GM23338 (cell line): Measurements from ENCODE around the gene PGBD4. TPM values are rescaled to one million over a fixed set of nuclear protein-coding genes. Genes with fewer than 3 reads are reported as not detected.

Experiments
- ATAC-seq: fragments of 200-7000 bp; cut with Tn5 transposase; 3 replicates; pipeline ENCODE4 v1.9.1; 2020
- DNase-seq: peaks from one replicate; pipeline ENCODE4 v3.0.0-alpha.2; 2015; ENCODE audit warnings: low spot score
- H2AFZ ChIP-seq: fragments of 200-600 bp; sonication (generic); 2 replicates; pipeline ENCODE4 v1.8.0; 2016; ENCODE audit warnings: antibody characterized with exemption, mild to moderate bottlenecking, moderate library complexity
- H3F3A ChIP-seq: fragments of 200-600 bp; sonication (generic); replicated peaks from 2 replicates; pipeline ENCODE4 v1.8.0; 2017; ENCODE audit warnings: antibody characterized with exemption, mixed run types, low read depth
- H3K27ac ChIP-seq: fragments of 200-600 bp; sonication (generic); 2 replicates; pipeline ENCODE4 v1.6.1; 2016; ENCODE audit warnings: low read depth
- H3K27me3 ChIP-seq: fragments of 200-600 bp; sonication (generic); 2 replicates; pipeline ENCODE4 v1.8.0; 2016; ENCODE audit warnings: mild to moderate bottlenecking, mixed run types, moderate library complexity; ENCODE audit not compliant: insufficient read depth
- H3K36me3 ChIP-seq: fragments of 200-600 bp; sonication (generic); 2 replicates; pipeline ENCODE4 v1.8.0; 2016; ENCODE audit warnings: mild to moderate bottlenecking; ENCODE audit not compliant: insufficient read depth
- H3K4me1 ChIP-seq: fragments of 200-600 bp; sonication (generic); 2 replicates; pipeline ENCODE4 v1.8.0; 2016; ENCODE audit warnings: mild to moderate bottlenecking, moderate library complexity; ENCODE audit not compliant: insufficient read depth
- H3K4me2 ChIP-seq: fragments of 200-600 bp; sonication (generic); 2 replicates; pipeline ENCODE4 v1.7.1; 2017; ENCODE audit warnings: mixed run types
- H3K4me3 ChIP-seq: fragments of 200-600 bp; sonication (generic); 2 replicates; pipeline ENCODE4 v1.6.1; 2016; ENCODE audit warnings: mixed run types
- H3K79me2 ChIP-seq: fragments of 200-600 bp; sonication (generic); replicated peaks from 2 replicates; pipeline ENCODE4 v1.8.0; 2017; ENCODE audit warnings: mild to moderate bottlenecking; ENCODE audit not compliant: insufficient read depth
- H3K9me2 ChIP-seq: fragments of 200-600 bp; sonication (generic); 2 replicates; pipeline ENCODE4 v1.8.0; 2017; ENCODE audit not compliant: insufficient read depth
- H4K20me1 ChIP-seq: fragments of 200-600 bp; sonication (generic); replicated peaks from 2 replicates; pipeline ENCODE4 v1.8.0; 2017; ENCODE audit warnings: mild to moderate bottlenecking; ENCODE audit not compliant: insufficient read depth
- H3K27ac Mint-ChIP-seq: 2 replicates; pipeline ENCODE4 v1.8.0; 2020; ENCODE audit warnings: inconsistent platforms, mild to moderate bottlenecking, moderate library complexity, mixed read lengths
- H3K27me3 Mint-ChIP-seq: 3 replicates; pipeline ENCODE4 v1.8.0; 2022; ENCODE audit warnings: low read depth, mild to moderate bottlenecking, moderate library complexity, mixed read lengths, inconsistent platforms; ENCODE audit not compliant: insufficient read depth, poor library complexity
- H3K36me3 Mint-ChIP-seq: 3 replicates; pipeline ENCODE4 v1.8.0; 2021; ENCODE audit warnings: low read depth, mild to moderate bottlenecking, inconsistent platforms, moderate library complexity, mixed read lengths
- H3K4me1 Mint-ChIP-seq: 3 replicates; pipeline ENCODE4 v1.8.0; 2020; ENCODE audit warnings: mild to moderate bottlenecking, inconsistent platforms, mixed read lengths
- H3K4me3 Mint-ChIP-seq: 3 replicates; pipeline ENCODE4 v1.8.0; 2021; ENCODE audit warnings: moderate library complexity, mild to moderate bottlenecking, inconsistent platforms, mixed read lengths
- H3K9me3 Mint-ChIP-seq: 3 replicates; pipeline ENCODE4 v1.8.0; 2020; ENCODE audit warnings: moderate library complexity, mild to moderate bottlenecking, inconsistent platforms, mixed read lengths
- CREB1 ChIP-seq: fragments of 250-450 bp; sonication (Bioruptor Pico); IDR thresholded peaks from 2 replicates; pipeline ENCODE4 v1.5.0; 2020; ENCODE audit warnings: low read depth, mild to moderate bottlenecking, moderate library complexity
- JUNB ChIP-seq: IDR thresholded peaks from one replicate; pipeline ENCODE4 v1.6.1; 2016; ENCODE audit warnings: antibody characterized with exemption; ENCODE audit not compliant: unreplicated experiment
- NANOG ChIP-seq: IDR thresholded peaks from 2 replicates; pipeline ENCODE4 v1.6.1; 2016; ENCODE audit warnings: antibody characterized with exemption, borderline replicate concordance
- POLR2AphosphoS5 ChIP-seq: IDR thresholded peaks from 2 replicates; pipeline ENCODE4 v1.6.1; 2016; ENCODE audit warnings: antibody characterized with exemption, low read depth
- STAT1 ChIP-seq: IDR thresholded peaks from one replicate; pipeline ENCODE4 v1.6.1; 2016; ENCODE audit warnings: antibody characterized with exemption; ENCODE audit not compliant: unreplicated experiment
- ZNF114 ChIP-seq: fragments of 250-450 bp; sonication (Bioruptor Pico); IDR thresholded peaks from 2 replicates; pipeline ENCODE4 v1.5.0; 2020; ENCODE audit warnings: mild to moderate bottlenecking, moderate library complexity
- ZNF331 ChIP-seq: fragments of 250-450 bp; sonication (Bioruptor Pico); IDR thresholded peaks from 2 replicates; pipeline ENCODE4 v1.5.0; 2020; ENCODE audit warnings: low read depth, mild to moderate bottlenecking, moderate library complexity
- polyA plus RNA-seq: library from polyadenylated mRNA; unstranded; fragments of >200 nt; fragmentation: Nextera tagmentation; extraction: Ambion mirVana; gene quantifications from 2 replicates; pipeline ENCODE4 v1.2.1, GENCODE V29; 2016
- total RNA-seq: library from RNA; depleted of rRNA; stranded (reverse); fragments of >200 nt; shearing (Covaris generic); gene quantifications from 2 replicates; pipeline ENCODE4 v1.2.3, GENCODE V29; 2014
- TF ChIP-seq, protein P1 (sequence below): IDR thresholded peaks from 2 replicates; pipeline ENCODE4 v1.6.1; 2016; ENCODE audit warnings: antibody characterized with exemption
- TF ChIP-seq, protein P2 (sequence below), 2 experiments: fragments of 200-600 bp in 1 of 2; sonication (generic) in 1 of 2; conservative IDR thresholded peaks; 2 replicates each; pipeline versions ENCODE4 v1.5.1 to v1.6.1; 2016 to 2017; ENCODE audit warnings: antibody characterized with exemption in 2 of 2, low read depth in 2 of 2, mild to moderate bottlenecking in 2 of 2, moderate library complexity in 1 of 2

Gene PGBD4
- total and polyA plus RNA-seq, 2 experiments from 2014 or later = 0.50 to 0.66 TPM

DNA sequence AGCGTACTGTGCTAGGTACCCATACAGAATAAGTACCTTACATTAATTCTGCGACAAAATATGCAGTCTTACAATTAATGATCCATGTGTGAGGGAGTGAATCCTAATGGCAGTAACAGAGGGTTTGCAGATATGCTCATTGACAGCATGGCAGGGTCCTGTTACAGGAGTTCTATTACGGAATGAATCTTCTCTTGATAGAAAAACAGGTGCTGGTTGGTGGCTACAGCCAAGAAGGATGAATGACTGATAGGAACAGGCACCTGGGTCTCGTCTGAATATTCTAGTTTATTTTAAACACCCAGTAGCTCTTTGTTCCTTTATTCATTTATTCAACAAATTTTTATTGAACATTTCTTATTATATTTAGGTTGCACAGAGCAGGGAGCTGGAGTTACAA, 22.8 kb downstream of the PGBD4 start:
- peaks cover 8% of the 10 kb centered on the region for H3K4me1 ChIP-seq
- peaks cover 8% of the 10 kb centered on the region for H3K4me1 Mint-ChIP-seq
- H4K20me1 ChIP-seq = no peaks in the 10 kb centered on the region
- no peaks in the 10 kb centered on the region for H3K9me2 ChIP-seq
- no peak overlapping the region for H2AFZ ChIP-seq
- H3K4me2 ChIP-seq = no peak overlapping the region
- H3K36me3 ChIP-seq = no peaks in the 10 kb centered on the region
- H3K27ac ChIP-seq = no peak overlapping the region
- no peaks in the 10 kb centered on the region for H3K79me2 ChIP-seq
- H3K9me3 Mint-ChIP-seq = peaks cover 3% of the 10 kb centered on the region; the same call in 1 of the 3 replicates
- no peaks in the 10 kb centered on the region for H3K27me3 ChIP-seq
- H3K27ac Mint-ChIP-seq = no peak overlapping the region
- H3K4me3 Mint-ChIP-seq = no peak overlapping the region
- no peaks in the 10 kb centered on the region for H3F3A ChIP-seq
- H3K4me3 ChIP-seq = no peak overlapping the region
- no peaks in the 10 kb centered on the region for H3K36me3 Mint-ChIP-seq
- peaks cover 2% of the 10 kb centered on the region for H3K27me3 Mint-ChIP-seq
- DNase-seq (no peak), ATAC-seq (no peak)
- no peak for TF ChIP-seq ZNF114 (CRISPR knock-in tag)

DNA sequence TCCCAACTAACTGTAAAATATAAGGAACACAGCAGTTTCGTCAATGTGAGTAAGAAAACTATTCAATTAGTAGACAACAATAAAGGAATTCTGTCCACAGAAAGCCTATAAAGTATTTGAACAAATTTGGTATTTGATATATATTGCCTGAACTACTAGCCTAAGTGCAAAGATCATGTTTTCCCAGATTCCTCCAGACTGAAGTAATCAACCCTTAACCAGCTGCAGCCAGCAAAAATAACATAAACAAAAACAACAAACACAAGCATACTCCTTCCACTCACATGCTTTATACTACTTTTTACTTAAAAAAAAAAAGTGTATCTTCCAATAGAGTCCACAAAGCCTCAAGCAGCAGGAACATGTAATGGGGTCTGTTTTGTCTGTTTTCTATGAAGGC, 24.1 kb downstream of the PGBD4 start:
- Histone ChIP-seq H3K9me2 (no peaks in the 10 kb centered on the region), H3K36me3 (no peaks in the 10 kb centered on the region), H3K4me2 (no peak overlapping the region), H3K27me3 (no peaks in the 10 kb centered on the region), H3K79me2 (no peaks in the 10 kb centered on the region), H3K4me1 (peaks cover 8% of the 10 kb centered on the region), H3F3A (no peaks in the 10 kb centered on the region), H4K20me1 (no peaks in the 10 kb centered on the region), H3K27ac (no peak overlapping the region), H3K4me3 (no peak overlapping the region), H2AFZ (no peak overlapping the region)
- ATAC-seq (no peak), DNase-seq (no peak)
- no peak overlapping the region for H3K4me3 Mint-ChIP-seq
- peaks cover 2% of the 10 kb centered on the region for H3K27me3 Mint-ChIP-seq
- TF ChIP-seq NANOG (no peak), CREB1 (CRISPR knock-in tag) (no peak), STAT1 (no peak), POLR2AphosphoS5 (no peak), JUNB (no peak), ZNF331 (CRISPR knock-in tag) (no peak)
- TF ChIP-seq, protein P1, sequence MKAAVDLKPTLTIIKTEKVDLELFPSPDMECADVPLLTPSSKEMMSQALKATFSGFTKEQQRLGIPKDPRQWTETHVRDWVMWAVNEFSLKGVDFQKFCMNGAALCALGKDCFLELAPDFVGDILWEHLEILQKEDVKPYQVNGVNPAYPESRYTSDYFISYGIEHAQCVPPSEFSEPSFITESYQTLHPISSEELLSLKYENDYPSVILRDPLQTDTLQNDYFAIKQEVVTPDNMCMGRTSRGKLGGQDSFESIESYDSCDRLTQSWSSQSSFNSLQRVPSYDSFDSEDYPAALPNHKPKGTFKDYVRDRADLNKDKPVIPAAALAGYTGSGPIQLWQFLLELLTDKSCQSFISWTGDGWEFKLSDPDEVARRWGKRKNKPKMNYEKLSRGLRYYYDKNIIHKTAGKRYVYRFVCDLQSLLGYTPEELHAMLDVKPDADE = no peak
- TF ChIP-seq, protein P2, sequence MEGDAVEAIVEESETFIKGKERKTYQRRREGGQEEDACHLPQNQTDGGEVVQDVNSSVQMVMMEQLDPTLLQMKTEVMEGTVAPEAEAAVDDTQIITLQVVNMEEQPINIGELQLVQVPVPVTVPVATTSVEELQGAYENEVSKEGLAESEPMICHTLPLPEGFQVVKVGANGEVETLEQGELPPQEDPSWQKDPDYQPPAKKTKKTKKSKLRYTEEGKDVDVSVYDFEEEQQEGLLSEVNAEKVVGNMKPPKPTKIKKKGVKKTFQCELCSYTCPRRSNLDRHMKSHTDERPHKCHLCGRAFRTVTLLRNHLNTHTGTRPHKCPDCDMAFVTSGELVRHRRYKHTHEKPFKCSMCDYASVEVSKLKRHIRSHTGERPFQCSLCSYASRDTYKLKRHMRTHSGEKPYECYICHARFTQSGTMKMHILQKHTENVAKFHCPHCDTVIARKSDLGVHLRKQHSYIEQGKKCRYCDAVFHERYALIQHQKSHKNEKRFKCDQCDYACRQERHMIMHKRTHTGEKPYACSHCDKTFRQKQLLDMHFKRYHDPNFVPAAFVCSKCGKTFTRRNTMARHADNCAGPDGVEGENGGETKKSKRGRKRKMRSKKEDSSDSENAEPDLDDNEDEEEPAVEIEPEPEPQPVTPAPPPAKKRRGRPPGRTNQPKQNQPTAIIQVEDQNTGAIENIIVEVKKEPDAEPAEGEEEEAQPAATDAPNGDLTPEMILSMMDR (conservative IDR thresholded peaks at IDR 0.05; ENCODE audit: low read depth in 2 of 2) = no peak
- H3K4me1 Mint-ChIP-seq = peaks cover 8% of the 10 kb centered on the region
- no peak overlapping the region for H3K27ac Mint-ChIP-seq
- H3K36me3 Mint-ChIP-seq = no peaks in the 10 kb centered on the region
- peaks cover 3% of the 10 kb centered on the region; the same call in 1 of the 3 replicates for H3K9me3 Mint-ChIP-seq

DNA sequence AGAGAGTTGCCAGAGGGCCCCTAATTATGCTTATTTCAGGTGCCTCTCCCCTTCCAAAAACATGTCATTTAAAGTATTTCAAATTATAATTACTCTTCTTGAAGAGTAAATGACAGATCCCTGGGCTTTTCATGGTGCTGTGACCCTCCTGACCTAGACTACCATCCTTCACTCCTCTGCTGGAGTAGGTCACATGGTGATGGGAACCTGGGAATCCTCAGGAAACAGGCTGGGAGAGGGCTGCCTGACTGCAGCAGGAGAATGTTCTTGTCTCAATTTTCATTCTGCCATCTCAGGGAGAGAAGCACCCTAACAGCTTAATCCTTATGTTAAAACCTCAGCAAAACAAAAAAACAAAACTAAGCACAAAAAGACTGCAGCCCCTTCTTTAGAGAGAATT, 24.6 kb downstream of the PGBD4 start:
- H3K4me2 ChIP-seq = no peak overlapping the region
- peaks cover 2% of the 10 kb centered on the region for H3K27me3 Mint-ChIP-seq
- H2AFZ ChIP-seq = no peak overlapping the region
- H3K27me3 ChIP-seq = no peaks in the 10 kb centered on the region
- H3K9me2 ChIP-seq = no peaks in the 10 kb centered on the region
- peaks cover 8% of the 10 kb centered on the region for H3K4me1 Mint-ChIP-seq
- TF ChIP-seq STAT1 (no peak), JUNB (no peak), POLR2AphosphoS5 (no peak), NANOG (no peak)
- TF ChIP-seq, protein P1 = no peak
- TF ChIP-seq, protein P2 (conservative IDR thresholded peaks at IDR 0.05; ENCODE audit: low read depth in 2 of 2) = no peak
- no peak overlapping the region for H3K27ac Mint-ChIP-seq
- no peaks in the 10 kb centered on the region for H3K36me3 Mint-ChIP-seq
- no peak overlapping the region for H3K4me3 Mint-ChIP-seq
- peaks cover 8% of the 10 kb centered on the region for H3K4me1 ChIP-seq
- no peaks in the 10 kb centered on the region for H3K79me2 ChIP-seq
- H4K20me1 ChIP-seq = no peaks in the 10 kb centered on the region
- DNase-seq (peak; percentile 51), ATAC-seq (peak; percentile 88)
- no peak overlapping the region for H3K4me3 ChIP-seq
- H3K27ac ChIP-seq = no peak overlapping the region
- H3K36me3 ChIP-seq = no peaks in the 10 kb centered on the region
- H3F3A ChIP-seq = no peaks in the 10 kb centered on the region
- H3K9me3 Mint-ChIP-seq = peaks cover 3% of the 10 kb centered on the region; the same call in 1 of the 3 replicates
